Activated gamma-delta T cell treated with anti-CD3 and anti-CD28 coated beads, Interleukin-2, amount 50 U/mL, for 16 hours (primary cell): ENCODE data around the gene MFSD1.
"Not testable (repeated sequence)": the region's sequence is repeated elsewhere in the genome, so short reads cannot be mapped to it uniquely, and the experiment has no call there.

Experiments used
- DNase-seq: peaks from one replicate; pipeline ENCODE4 v3.0.0-alpha.2; 2020; ENCODE audit warnings: low read depth

Gene MFSD1

GRCh38 chr3:158777161-158777873 lies 24.5 kb upstream of the MFSD1 start:
- DNase-seq, result no peak

- no peak for DNase-seq
Observed at GRCh38 chr3:158780766-158781165, 21.1 kb upstream of the MFSD1 start.

DNA sequence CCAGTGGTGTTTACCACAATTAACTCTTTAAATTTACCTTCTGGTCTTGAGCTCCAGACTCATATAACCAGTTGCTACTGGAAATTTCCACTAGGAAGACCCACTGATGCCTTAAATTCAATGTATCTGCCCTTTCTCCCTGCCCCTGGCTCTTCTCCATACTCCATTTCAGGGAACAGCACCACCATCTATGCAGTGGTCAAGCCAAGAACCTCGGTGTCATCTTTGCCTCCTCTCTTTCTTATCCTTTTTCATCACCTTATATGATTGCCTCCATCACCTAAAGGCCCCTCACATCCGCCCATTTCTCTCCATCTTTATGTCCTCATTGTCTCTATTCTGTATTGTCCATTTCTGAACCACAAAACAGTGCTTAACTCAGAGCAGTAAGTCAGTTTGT lies 20.7 kb upstream of the MFSD1 start:
- DNase-seq, result no peak

DNA sequence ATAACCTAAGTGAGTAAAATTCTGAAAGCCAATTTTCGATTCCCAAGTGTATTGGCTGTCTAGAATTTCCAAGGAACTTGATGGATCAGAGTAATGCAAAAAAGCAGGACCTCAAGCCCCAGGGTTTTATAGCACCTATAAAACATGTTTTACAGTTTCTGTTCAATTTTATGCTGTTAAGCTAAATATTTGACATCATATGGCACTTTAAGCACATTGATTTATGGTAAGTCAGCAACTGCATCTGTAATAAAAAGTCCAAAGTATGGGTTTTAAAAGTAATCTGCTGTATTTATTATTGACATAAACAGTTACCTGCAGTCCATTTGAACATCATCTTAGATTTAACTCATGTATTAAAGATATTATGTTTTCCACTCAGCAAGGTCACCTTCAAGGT lies 20.0 kb upstream of the MFSD1 start:
- DNase-seq, result no peak

- no peak for DNase-seq
Observed at GRCh38 chr3:158782283-158782989, 19.4 kb upstream of the MFSD1 start.

- DNase-seq, result no peak
Observed at GRCh38 chr3:158783051-158783450, 18.8 kb upstream of the MFSD1 start.

DNA sequence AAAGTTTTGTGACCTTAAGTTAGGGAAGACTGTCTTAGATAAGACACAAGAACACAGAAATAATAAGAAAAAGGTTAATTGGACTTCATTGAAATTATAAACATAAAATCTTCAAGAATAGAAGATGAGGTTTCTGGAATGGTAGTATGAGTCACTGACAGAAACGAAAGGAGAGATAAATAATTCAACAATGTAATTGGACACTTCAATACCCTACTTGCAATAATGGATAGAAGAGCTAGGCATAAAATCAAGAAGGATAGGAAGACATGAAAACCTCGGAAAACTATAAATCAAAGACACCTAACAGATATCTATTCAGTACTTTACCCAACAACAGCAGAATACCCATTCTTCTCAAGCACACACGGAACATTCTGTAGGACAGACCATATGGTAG lies 15.9 kb upstream of the MFSD1 start:
- DNase-seq, result no peak

DNA sequence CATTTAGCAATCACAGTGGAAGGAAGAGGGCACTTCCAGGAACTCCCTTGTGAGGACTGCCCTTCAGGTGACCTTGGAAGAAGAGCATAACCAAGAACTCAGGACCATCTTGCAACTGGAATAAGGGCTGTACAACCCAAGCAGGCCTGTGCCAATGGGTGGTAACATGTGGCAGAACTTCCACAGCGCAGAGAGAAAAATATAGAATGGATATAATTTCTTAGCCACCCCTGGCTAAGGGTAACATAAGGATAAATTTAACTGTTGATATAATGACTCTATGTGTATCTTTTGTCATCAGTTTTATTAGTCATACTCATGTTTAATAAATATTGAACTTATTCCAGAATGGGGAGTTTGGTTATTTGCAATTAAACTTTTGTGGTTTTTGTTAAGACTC lies 13.4 kb upstream of the MFSD1 start:
- DNase-seq, result no peak

GRCh38 chr3:158789592-158789991 lies 12.3 kb upstream of the MFSD1 start:
- no peak for DNase-seq

DNA sequence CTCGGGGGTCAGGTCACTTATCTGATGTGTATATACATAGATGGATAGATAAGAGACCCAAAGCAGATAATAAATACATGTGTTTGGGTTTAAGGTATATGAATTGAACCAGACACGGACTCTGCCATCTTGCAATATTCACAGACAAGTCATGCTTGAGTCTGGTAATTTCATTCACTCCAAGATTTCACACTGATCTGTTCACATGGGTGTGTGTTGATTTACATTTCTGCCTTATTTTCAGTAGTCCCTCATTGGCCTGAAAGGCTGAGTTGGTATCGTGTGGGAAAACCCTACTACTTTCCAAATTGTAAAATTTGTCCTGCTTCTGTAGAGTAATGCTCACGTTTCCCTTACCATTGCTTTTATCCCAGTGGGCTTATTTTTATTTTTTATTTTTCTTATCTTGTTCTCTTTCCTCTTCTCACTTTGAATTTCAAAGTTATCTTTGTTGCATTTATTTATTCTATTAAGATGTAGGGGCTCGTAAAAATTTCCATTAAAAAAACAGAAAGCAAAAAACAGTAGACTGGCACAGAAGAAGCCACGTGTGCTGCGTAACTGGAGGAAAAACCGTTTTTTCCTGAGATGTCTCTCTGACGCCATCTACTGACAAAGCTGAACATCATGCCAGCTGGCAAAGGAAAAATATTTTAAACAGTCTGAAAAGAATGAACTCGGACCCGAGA lies 10.8 kb upstream of the MFSD1 start:
- no peak for DNase-seq

DNA sequence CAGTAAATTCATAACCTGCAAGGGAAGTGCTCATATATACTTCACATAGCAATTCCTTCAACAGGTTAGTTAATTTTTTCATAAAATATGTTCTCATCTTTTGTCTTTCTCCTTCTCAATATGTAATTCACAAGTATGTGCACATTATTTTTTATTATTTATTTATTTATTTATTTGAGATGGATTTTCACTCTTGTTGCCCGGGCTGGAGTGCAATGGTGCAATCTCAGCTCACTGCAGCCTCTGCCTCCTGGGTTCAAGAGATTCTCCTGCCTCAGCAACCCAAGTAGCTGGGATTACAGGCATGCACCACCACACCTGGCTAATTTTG lies 10.3 kb upstream of the MFSD1 start:
- DNase-seq, result not testable (repeated sequence)

GRCh38 chr3:158792709-158793108 lies 9.1 kb upstream of the MFSD1 start:
- no peak for DNase-seq

DNA sequence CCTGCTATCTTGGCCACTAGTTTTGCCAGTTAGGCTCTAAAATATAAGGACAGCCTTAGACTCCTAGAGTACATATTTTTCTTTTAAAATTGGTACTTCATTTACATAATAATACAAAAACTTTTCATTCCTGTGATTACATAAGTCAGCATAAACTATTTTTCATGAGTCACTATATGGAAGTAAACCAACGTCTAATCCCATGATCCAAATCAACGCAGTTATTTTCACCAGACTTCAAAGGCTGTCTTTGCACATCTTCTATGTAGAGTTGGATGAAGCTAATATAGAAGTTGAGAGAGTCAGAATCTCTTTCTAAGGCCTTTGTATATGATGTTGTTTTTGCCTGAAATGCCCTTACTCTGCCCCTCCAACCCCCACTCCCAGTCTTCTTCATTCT lies 7.6 kb upstream of the MFSD1 start:
- no peak for DNase-seq

DNA sequence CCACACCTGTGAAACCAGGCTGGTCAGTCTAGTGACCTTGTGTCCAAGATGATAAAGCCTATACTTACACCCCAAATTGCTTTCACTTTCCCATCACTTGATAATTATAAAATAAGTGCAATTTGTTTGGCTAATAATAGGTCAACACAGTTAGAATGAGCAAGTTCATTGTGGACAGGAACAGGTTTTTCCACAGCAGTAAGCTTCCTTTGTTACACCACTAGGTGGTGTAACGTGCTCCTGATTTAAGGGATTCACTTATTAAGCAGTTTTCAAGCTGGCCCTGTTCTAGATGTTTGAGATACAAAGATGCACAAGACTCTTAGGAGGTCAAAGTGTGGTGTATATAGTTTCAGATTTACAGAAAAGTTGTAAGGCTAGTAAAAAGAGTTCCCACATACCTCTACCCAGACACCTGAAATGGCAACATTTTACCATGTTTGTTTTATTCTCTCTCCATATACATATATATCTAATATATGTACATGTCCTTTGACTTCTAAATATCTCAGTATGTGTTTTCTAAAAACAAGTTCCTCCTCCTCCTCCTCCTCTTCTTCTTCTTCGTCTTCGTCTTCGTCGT lies 6.8 kb upstream of the MFSD1 start:
- no peak for DNase-seq

- no peak for DNase-seq
Observed at GRCh38 chr3:158801201-158801600, 653 bp upstream of the MFSD1 start.

DNA sequence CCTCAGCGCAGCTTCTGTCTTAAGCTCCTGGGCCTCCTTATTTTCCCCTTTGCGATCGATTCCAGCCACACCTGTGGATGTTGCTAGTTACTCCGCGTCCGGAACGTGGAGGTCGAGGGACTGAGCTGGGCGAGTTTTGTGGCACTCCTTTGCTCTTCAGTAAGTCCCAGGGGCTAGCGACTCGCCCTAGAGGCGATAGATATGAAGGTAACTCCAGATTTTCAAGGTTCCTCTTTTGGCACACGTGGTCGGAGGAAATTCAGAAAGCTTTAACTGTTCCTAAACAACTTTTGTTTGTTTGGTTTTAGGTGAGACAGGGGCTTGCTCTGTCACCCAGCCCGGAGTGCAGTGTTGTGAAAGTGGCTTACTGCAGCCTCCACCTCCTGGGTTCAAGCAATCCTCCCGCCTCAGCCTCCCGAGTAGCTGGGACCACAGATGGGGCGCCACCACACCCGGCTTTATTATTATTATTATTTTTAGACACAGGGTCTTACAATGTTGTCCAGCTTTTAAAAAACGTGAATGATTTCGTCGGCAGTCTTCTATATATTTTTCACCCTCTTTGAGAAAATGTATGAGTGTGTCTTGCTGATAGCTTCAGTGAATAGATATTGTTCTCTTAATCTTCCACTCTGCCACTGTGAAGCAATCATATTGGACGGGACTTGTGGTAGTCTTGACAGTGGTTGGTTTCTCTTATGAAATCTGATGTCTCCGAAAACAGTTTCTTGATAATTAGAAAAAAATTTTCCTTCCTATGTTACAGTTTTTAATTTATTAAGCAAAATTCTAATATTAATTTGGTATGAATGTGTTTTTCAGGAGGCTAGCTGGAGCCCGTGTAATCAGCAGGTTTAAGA lies 785 bp downstream of the MFSD1 start:
- DNase-seq, result no peak

DNA sequence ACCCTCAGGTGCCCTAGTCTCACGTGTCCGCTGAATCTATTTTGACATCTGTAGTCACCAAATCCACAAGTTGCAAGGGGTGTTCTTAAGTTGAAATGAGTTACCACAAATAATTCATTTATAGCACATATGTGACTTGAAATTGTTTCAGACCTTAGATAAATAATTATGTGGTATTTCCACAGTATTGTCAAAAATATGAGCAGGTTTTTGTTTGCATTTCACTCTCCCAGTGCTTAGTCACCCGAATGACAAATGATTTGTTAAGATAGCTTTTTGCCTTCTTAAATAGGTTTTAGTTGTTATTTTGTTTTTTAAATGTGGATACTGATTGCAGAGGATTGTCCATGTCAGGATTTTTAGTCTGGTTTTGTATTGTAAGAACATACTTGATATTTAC lies 2.6 kb downstream of the MFSD1 start:
- no peak for DNase-seq

- no peak for DNase-seq
Observed at GRCh38 chr3:158808697-158809096, 6.8 kb downstream of the MFSD1 start.

- no peak for DNase-seq
Observed at GRCh38 chr3:158809642-158810041, 7.8 kb downstream of the MFSD1 start.

GRCh38 chr3:158810823-158811724 lies 9.2 kb downstream of the MFSD1 start:
- no peak for DNase-seq

GRCh38 chr3:158819282-158819681 lies 17.4 kb downstream of the MFSD1 start:
- no peak for DNase-seq
